ENCODE results near the gene CDCA8. TPM values are rescaled to one million over a fixed set of nuclear protein-coding genes. Genes with fewer than 3 reads are reported as not detected.
"Not testable (repeated sequence)": the region's sequence is repeated elsewhere in the genome, so short reads cannot be mapped to it uniquely, and the experiment has no call there.

The CDCA8 gene
- total RNA-seq, 1 experiment from 2014 or later: 38.4 TPM

DNA sequence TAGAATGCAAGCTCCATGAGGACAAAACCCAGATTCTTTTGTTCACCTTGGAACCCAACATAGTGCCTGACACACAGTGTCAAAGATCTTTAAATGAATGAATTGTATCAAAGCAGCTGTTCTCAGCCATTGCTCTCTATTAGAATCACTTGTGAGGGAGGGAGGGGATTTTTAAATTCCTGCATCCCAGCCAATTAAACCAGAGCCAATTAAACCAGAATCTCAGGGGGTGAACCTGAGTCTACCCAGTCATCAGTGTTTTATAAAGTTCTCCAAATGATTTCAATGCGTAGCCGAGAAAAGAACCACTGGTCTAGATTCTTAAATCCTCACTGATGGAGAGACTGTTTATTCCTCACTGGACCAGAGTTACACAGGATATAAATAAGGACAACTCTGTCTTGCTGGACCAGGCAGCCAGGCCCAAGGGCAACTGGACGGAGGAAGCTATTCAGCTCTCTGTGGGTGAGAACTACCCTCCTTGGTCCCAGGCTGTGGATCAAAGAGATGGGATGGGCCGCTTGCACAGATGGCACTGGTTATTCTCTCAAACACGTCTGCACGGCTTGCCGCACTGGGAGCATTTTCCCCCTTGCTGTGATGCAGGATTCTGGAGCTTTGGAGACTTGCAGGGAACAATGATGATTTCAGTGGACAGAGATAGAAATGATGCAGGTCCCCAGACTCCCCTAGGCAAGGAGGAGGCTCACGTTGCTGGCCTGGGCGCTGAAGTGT lies 20.0 kb upstream of the CDCA8 start:
- no peak for DNase-seq (ENCODE audit: low read depth)

- DNase-seq (ENCODE audit: low read depth): peak; percentile 18
Measured at GRCh38 chr1:37673920-37674319, 18.4 kb upstream of the CDCA8 start.

DNA sequence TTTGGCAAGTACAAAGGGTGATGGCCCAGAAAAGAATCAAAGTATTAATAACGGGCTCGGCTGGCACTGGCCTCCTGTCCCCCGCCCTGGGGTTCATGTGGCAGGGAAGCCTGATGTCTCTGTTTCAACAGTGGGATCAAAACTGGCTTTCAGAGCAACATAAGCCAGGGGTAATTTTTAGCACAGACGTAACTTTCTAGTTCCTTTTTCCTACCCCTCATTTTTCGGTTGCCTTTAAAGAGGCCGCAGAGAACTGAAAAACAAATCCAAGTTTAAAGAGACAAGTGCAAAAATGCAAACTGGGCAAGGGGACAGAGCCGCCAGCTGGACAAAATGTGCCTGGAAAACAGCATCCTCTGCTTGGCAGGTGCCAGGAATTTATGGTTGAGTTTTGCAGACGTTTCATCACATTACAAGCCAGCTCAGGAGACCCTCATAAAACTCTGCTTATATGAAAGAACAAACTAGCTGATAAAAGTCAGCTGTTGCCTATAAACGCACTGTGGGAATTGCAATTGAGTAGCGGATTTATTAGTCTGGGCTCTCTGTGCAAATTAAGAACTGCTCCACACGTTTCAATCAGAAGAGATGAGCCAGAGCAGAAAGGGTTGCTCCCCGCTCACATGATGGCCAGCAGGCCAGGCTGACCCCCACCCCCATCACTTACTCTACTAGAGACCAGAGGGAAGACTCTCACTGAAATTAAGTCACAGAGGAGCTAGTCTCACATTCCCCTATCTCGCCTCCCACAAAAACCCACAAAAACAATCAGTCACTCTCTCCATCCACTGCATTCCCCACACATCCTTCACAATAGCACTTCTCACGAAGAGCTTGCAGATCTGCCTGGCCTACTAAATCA lies 15.8 kb upstream of the CDCA8 start:
- no peak for DNase-seq (ENCODE audit: low read depth)

DNA sequence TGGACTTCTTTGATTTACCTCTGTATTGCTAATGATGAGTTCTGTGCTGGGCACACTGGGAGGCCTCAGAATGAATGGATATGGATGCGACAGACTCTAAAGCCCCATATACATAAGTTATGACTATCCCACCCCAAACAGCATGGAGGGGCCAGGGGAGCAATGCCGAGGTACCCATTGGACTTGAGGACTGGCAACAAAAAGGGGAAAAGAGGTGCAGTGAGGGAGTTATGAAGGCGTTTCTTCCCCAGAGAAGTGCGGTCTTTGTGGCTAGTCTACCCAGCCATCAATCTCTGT lies 15.2 kb upstream of the CDCA8 start:
- no peak for DNase-seq (ENCODE audit: low read depth)

DNA sequence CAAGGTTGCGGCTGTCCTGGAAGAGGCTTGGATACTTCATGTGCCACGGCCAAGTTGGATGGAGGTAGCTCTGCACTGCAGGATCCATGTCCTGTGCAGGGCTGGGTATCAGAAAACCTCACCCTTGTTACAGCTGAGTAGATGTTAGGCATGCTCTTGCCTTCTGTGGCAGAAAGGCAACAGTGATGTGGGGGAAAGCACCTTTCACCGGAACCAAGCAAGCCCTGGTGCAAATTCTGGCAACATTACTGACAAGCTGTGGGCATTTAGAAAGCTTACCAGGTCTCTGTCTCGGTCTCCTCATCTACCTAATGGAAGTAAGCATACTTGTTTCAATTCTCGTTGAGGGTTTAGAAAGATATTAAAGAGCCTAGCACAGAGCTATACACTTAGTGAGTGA lies 14.5 kb upstream of the CDCA8 start:
- no peak for DNase-seq (ENCODE audit: low read depth)

- DNase-seq (ENCODE audit: low read depth): no peak
Measured at GRCh38 chr1:37680933-37681332, 11.4 kb upstream of the CDCA8 start.

DNA sequence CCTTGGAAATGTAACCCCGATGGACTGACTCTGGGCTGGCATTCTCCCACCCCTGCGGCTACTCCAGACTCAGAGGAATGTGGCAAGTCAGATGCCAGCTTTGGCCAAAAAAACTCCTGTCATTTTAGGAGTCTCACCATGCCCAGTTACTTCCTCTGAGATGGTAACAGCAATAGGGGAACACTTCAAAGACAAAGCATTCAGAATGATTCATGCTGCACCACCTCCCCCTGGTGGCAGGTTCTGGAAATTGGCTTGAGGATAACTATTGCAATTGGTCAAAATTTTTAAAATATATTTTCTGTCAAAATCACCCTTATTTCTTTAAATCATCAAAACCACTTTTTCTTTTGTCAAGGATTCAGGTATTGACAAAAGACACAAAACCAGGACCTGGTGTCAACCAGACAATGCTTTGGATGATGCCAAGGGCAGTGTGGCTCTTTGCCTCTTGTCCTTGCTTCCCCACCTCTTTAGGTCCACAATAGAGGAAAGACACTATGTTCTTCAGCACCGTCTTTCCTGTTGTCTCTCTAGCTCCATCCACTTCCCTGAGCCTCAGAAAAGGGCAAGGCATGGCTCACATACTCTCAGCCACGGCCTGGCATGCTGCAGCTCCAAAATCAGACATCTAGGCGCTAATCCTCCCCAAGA lies 9.9 kb upstream of the CDCA8 start:
- DNase-seq (ENCODE audit: low read depth): peak; percentile 39

- DNase-seq (ENCODE audit: low read depth): not testable (repeated sequence)
Measured at GRCh38 chr1:37684182-37684581, 8.1 kb upstream of the CDCA8 start.

- no peak for DNase-seq (ENCODE audit: low read depth)
Measured at GRCh38 chr1:37685722-37686121, 6.6 kb upstream of the CDCA8 start.

DNA sequence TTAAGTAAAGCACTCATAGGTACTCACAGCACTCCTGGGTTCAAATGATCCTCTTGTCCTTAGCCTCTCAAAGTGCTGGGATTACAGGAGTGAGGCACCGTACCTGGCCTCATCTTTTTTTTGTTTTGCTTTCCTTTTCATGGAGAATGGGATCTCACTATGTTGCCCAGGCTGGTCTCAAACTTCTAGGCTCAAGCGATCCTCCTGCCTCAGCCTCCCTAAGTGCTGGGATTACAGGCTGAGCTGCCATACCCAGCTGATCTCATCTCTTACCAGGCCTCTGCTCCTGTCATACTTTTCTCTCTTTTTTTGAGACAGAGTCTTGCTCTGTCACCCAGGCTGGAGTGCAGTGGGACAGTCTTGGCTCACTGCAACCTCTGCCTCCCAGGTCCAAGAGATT lies 4.6 kb upstream of the CDCA8 start:
- not testable (repeated sequence) for DNase-seq (ENCODE audit: low read depth)

- DNase-seq (ENCODE audit: low read depth): no peak
Measured at GRCh38 chr1:37688926-37689325, 3.4 kb upstream of the CDCA8 start.

DNA sequence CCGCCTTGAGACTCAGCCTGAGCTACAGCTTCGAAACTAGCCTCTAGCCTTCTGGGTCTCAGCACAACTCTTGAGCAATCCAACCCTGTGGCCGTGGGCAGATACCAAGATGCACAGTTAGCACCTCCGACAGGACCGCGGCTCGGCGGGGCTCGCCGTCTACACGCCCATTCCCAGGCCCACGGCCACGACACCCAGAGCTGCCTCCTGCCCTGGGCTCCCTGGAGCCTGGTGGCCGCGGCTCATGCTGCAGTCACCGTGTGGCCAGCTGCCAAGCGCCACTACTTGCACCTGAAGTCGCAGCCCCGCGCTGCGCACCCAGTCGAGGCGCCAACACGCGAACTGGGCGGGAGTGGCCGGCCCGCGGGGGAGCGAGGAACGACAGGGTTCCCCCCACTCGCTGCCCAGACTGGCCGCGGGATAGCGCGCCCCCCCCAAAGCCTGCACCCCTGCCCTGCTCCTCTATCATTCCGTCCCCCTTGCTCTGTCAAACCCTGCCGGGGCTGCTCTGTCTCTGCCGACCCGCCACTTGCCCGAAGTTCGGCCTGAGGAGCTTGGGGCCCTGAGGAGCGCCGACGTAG lies 729 bp upstream of the CDCA8 start:
- DNase-seq (ENCODE audit: low read depth): peak; percentile 21

- DNase-seq (ENCODE audit: low read depth): no peak
Measured at GRCh38 chr1:37692834-37693175, 489 bp downstream of the CDCA8 start.

DNA sequence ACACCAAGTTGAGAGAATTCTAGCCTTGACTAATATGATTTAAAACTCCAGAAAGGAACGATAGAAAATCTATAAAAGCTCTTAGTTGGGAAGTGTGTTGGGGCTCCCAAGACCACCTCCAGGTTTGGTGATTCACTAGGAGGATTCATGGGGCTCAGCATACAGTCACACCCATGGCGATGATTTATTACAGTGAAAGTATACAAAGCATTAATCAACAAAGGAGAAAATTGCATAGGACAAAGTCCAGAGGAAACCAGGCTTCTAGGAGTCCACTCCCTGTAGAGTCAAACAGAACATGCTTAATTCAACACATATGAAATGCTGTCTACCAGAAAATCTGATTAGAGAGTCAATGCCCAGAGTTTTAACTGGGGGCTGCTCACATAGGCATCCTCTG lies 4.8 kb downstream of the CDCA8 start:
- no peak for DNase-seq (ENCODE audit: low read depth)

- no peak for DNase-seq (ENCODE audit: low read depth)
Measured at GRCh38 chr1:37697737-37698136, 5.4 kb downstream of the CDCA8 start.

DNA sequence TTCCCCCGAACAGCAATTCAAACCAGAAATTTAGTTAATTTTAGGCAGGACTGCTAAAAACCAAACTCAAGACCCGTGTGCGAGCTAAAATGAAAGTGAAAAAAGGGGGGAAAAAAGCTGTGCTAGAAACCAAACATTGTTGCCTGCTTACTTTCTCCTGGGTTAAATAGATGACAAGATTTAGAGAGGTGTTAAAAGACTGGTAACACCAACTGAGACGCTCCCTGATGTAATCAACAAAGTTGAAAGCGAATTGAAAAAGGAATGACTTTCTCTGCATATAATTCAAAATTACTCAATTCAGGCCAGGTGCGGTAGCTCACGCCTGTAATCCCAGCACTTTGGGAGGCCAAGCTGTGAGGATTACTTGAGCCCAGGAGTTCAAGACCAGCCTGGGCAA lies 6.8 kb downstream of the CDCA8 start:
- no peak for DNase-seq (ENCODE audit: low read depth)

DNA sequence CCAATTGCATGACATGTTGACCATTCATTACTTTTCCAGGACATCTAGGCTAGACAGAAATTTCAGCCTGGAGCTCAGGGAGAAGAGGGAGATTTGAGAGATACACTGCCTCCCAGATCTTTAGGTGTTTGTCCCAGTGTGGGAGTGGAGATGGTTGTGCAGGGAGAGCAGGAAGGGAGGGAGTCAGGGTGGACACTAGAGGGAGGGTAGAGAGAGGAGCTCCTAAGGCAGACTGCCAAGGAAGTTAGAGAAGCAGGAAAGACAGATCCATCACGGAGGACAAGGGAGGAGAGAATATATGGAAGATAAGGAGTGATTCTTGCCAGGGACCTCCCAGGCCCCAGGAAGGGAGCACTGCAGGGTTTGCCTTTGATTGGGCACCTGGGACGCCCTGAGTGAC lies 8.7 kb downstream of the CDCA8 start:
- no peak for DNase-seq (ENCODE audit: low read depth)

DNA sequence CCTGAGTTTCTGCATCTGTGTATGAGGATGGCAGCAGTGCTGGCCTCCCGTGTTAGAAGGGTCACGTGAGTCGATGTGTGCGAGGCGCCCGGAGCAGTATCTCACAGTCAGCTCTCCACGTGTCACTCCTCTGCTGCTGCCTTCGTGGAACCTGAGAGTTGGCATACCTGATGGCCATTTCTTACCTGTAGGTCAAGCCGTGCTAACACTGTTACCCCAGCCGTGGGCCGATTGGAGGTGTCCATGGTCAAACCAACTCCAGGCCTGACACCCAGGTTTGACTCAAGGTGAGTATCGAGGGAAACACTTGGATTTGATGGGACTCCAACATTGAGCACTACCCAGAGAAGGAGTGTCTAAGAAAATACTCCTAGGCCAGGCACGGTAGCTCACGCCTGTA lies 10.7 kb downstream of the CDCA8 start:
- DNase-seq (ENCODE audit: low read depth): no peak

- no peak for DNase-seq (ENCODE audit: low read depth)
Measured at GRCh38 chr1:37704966-37705365, 12.7 kb downstream of the CDCA8 start.

DNA sequence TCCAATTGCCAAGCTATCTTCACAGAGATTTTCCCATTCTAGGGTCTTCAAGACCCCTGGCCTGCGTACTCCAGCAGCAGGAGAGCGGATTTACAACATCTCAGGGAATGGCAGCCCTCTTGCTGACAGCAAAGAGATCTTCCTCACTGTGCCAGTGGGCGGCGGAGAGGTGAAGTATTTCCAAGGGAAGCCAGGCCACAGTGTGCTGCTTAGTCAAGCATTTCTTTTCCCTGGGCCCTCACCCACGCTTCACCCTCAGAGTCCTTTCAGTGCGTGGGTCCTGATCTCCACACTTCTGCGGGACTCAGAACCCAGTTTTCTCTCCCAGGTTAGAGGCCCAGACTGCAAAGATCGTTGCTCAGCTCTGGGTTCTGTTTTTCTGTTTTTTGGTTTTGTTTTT lies 13.1 kb downstream of the CDCA8 start:
- no peak for DNase-seq (ENCODE audit: low read depth)

GRCh38 chr1:37708471-37708870 lies 16.2 kb downstream of the CDCA8 start:
- no peak for DNase-seq (ENCODE audit: low read depth)

GRCh38 chr1:37714226-37714625 lies 21.9 kb downstream of the CDCA8 start:
- no peak for DNase-seq (ENCODE audit: low read depth)
